Activated CD8-positive, alpha-beta memory T cell treated with anti-CD3 and anti-CD28 coated beads, Interleukin-2, amount 50 U/mL, for 1 hour (primary cell): ENCODE measurements around the gene SSC5D.

ENCODE experiments used
- DNase-seq: peaks from one replicate; pipeline ENCODE4 v3.0.0-alpha.2; 2020; ENCODE audit errors: extremely low read depth

Gene SSC5D

DNA sequence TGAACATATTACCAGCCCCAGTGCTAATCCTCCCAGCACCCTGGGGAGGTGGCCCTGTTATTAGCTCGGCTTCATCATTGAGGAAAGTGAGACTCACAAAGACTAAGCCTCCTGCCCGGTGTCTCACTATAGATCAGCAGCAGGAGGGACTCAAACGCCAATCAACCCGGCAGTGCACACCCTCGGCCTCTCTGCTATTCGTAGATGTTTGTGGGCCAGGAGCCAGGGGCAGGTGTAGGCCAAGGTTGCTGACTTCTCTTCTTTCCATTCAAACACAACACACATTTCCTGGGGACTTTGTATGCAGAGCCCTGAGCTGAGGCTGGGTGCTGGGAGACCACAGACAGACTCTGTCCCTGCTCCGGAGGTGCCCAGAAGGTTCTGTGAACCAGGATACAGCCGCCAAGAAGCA, 66.5 kb downstream of the SSC5D start:
- no peak for DNase-seq

GRCh38 chr19:55559684-55560083, 71.4 kb downstream of the SSC5D start:
- DNase-seq = no peak

DNA sequence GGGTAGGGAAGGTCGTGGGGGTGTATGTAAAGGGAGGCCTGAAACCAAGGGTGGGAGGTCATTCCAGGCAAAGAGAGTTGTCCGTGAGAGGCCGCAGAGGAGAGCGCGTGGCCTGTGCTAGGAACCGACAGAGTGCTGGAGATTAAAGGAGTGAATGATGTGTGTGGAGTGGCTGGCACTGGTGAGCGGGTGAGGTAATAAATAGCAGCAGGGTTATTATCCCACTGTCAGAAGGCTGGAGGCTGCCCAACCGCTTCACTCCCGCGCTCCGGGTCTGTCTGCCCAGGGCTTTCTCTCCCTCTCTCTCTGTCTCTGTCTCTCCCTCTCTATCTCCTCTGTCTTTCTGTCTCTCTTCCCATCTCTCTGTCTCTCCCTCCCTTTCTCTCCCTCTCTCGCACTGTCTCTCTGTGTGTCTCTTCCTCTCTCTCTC, 75.0 kb downstream of the SSC5D start:
- DNase-seq = no peak

DNA sequence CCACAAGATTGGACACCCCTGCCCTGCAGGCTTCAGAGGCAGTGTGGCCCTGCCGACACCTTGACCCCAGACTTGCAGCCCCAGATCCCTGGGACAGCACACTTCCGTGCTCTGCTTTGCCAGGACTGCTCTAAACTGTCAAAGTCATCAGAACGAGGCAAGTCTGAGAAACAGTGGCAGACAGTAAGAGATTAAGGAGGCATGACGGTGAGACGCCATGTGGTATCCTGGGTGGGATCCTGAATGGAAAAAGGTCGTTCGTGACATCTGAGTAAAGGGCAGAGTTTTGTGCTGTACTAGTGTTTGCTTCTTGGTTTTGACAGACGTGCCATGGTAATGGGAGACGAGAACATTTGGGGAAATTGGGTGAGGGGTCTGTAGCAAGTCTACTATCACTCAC, 78.6 kb downstream of the SSC5D start:
- no peak for DNase-seq

DNA sequence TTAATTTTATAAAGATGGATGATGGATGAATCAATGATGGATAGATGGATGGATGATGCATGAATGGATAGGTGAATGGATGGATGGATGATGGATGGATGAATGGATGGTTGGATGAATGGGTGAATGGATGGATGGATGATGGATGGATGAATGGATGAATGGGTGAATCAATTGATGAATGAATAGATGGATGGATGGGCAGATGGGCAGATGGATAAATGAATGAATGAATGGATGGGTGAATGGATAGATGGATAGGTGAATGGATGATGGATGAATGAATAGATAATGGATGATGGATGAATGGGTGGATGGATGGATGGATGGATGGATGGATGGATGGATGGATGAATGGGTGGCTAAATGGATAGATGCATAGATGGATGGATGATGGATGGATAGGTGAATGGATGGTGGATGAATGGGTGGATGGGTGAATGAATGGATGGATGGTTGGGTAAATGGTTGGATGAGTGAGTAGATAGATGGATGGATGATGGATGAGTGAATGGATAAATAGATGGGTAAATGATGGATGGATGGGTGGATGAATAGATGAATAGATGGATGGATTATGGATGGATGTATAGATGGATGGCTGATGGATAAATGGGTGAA, 79.6 kb downstream of the SSC5D start:
- DNase-seq = no peak
